AG09309 (cell line): ENCODE results near the gene STARD9.

Source experiments
- DNase-seq: peaks from one replicate; pipeline ENCODE4 v3.0.0-alpha.2; 2010; ENCODE audit warnings: low read depth
- H3K4me3 ChIP-seq: 2 replicates; pipeline ENCODE4 v1.5.1; 2011; ENCODE audit warnings: mild to moderate bottlenecking, low read depth, low read length, moderate library complexity; ENCODE audit not compliant: control insufficient read depth
- CTCF ChIP-seq: IDR thresholded peaks from 2 replicates; pipeline ENCODE4 v1.5.1; 2011; ENCODE audit warnings: mild to moderate bottlenecking, low read depth, low read length, inconsistent platforms; ENCODE audit not compliant: insufficient read depth, control insufficient read depth; ENCODE audit errors: missing control alignments

Gene STARD9

GRCh38 chr15:42716125-42716524 lies 140.7 kb downstream of the STARD9 start:
- no peak overlapping the region for H3K4me3 ChIP-seq
- TF ChIP-seq CTCF: no peak
- DNase-seq: no peak

- no peak for DNase-seq
- no peak overlapping the region for H3K4me3 ChIP-seq
- TF ChIP-seq CTCF: no peak
Observed at GRCh38 chr15:42716626-42717025, 141.2 kb downstream of the STARD9 start.

GRCh38 chr15:42719043-42719442 lies 143.6 kb downstream of the STARD9 start:
- DNase-seq: no peak
- TF ChIP-seq CTCF: no peak
- H3K4me3 ChIP-seq: no peak overlapping the region

GRCh38 chr15:42720071-42720470 lies 144.7 kb downstream of the STARD9 start:
- H3K4me3 ChIP-seq: no peak overlapping the region
- no peak for DNase-seq
- no peak for TF ChIP-seq CTCF

GRCh38 chr15:42721016-42721415 lies 145.6 kb downstream of the STARD9 start:
- H3K4me3 ChIP-seq: no peak overlapping the region
- no peak for DNase-seq
- TF ChIP-seq CTCF: no peak

- no peak overlapping the region for H3K4me3 ChIP-seq
- no peak for TF ChIP-seq CTCF
- no peak for DNase-seq
Observed at GRCh38 chr15:42721916-42722315, 146.5 kb downstream of the STARD9 start.

GRCh38 chr15:42723068-42723467 lies 147.7 kb downstream of the STARD9 start:
- DNase-seq: no peak
- H3K4me3 ChIP-seq: no peak overlapping the region
- TF ChIP-seq CTCF: peak; percentile 7
